HG02798 (cell line): Measurements from ENCODE around the gene TRIP12.
"Not testable (repeated sequence)": the region's sequence is repeated elsewhere in the genome, so short reads cannot be mapped to it uniquely, and the experiment has no call there.

Experiments
- ATAC-seq: cut with Tn5 transposase; IDR thresholded peaks from one replicate; pipeline ENCODE4 v1.9.1; 2021; ENCODE audit warnings: mild to moderate bottlenecking; ENCODE audit not compliant: unreplicated experiment, poor library complexity

TRIP12 gene

GRCh38 chr2:229921892-229922448 lies at the start of gene TRIP12:
Gene TRIP12 (minus strand): TSS chr2:229922009. CDS start chr2:229880079, 41,930 bp downstream.
- peak; percentile 75 for ATAC-seq

- ATAC-seq = no peak
These were observed 49.5 kb upstream of the TRIP12 start for GRCh38 chr2:229971298-229971790.

GRCh38 chr2:229970406-229970805 lies 48.6 kb upstream of the TRIP12 start:
- no peak for ATAC-seq

GRCh38 chr2:229969921-229970320 lies 48.1 kb upstream of the TRIP12 start:
- ATAC-seq = no peak

- ATAC-seq = not testable (repeated sequence)
These were observed 41.8 kb upstream of the TRIP12 start for GRCh38 chr2:229963596-229963995.

GRCh38 chr2:229956491-229956890 lies 34.7 kb upstream of the TRIP12 start:
- no peak for ATAC-seq

GRCh38 chr2:229955663-229956062 lies 33.9 kb upstream of the TRIP12 start:
- ATAC-seq = no peak

- no peak for ATAC-seq
These were observed 30.5 kb upstream of the TRIP12 start for GRCh38 chr2:229952256-229952835.

- no peak for ATAC-seq
These were observed 25.7 kb upstream of the TRIP12 start for GRCh38 chr2:229947544-229947943.

- no peak for ATAC-seq
These were observed 24.2 kb upstream of the TRIP12 start for GRCh38 chr2:229945975-229946374.

GRCh38 chr2:229943770-229944449 lies 22.1 kb upstream of the TRIP12 start:
- ATAC-seq = no peak

- no peak for ATAC-seq
These were observed 21.4 kb upstream of the TRIP12 start for GRCh38 chr2:229943171-229943570.

GRCh38 chr2:229942671-229943070 lies 20.9 kb upstream of the TRIP12 start:
- ATAC-seq = no peak

GRCh38 chr2:229937537-229937936 lies 15.7 kb upstream of the TRIP12 start:
- ATAC-seq = no peak

- no peak for ATAC-seq
These were observed 9.4 kb upstream of the TRIP12 start for GRCh38 chr2:229931241-229931640.

GRCh38 chr2:229930656-229931055 lies 8.8 kb upstream of the TRIP12 start:
- no peak for ATAC-seq

GRCh38 chr2:229927817-229928321 lies 6.1 kb upstream of the TRIP12 start:
- ATAC-seq = no peak

GRCh38 chr2:229925201-229925600 lies 3.4 kb upstream of the TRIP12 start:
- ATAC-seq = no peak

- ATAC-seq = not testable (repeated sequence)
These were observed 2.7 kb upstream of the TRIP12 start for GRCh38 chr2:229924541-229924940.

- ATAC-seq = peak; percentile 71
These were observed 909 bp upstream of the TRIP12 start, which contains the start of gene FBXO36 for GRCh38 chr2:229922449-229923386. Gene FBXO36 (plus strand): TSS chr2:229922503. CDS start chr2:229922514, 11 bp downstream.
